GM12874 (cell line): ENCODE results near the gene SYT1.
A peak's percentile ranks its signal among the peaks of the same experiment; 100 is the strongest.

Experiments
- TF ChIP-seq, protein P1 (sequence below): IDR thresholded peaks from 2 replicates; pipeline ENCODE4 v1.5.1; 2011; ENCODE audit warnings: low read depth, mild to moderate bottlenecking, control low read depth, low read length, moderate library complexity; ENCODE audit not compliant: insufficient read depth

The SYT1 gene

DNA sequence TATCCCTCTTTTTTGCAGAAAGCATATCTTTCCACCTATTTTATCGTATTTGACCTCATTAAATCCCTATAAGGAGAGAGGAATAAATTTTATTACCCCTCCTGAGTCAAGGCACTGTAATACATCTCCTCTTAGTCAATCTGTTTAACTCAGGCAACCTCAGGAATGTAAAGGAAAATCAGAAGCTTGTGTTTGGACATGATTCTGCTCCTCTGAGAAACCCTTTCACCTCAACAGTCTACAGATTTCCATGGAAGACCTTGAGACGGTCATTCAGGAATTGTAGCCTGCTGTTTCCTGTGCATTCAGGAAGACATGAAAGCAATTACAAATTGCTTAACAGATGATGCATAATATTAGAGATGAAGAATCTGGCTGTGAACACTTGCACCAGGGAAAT is 465.4 kb downstream of the SYT1 start:
- TF ChIP-seq, protein P1, sequence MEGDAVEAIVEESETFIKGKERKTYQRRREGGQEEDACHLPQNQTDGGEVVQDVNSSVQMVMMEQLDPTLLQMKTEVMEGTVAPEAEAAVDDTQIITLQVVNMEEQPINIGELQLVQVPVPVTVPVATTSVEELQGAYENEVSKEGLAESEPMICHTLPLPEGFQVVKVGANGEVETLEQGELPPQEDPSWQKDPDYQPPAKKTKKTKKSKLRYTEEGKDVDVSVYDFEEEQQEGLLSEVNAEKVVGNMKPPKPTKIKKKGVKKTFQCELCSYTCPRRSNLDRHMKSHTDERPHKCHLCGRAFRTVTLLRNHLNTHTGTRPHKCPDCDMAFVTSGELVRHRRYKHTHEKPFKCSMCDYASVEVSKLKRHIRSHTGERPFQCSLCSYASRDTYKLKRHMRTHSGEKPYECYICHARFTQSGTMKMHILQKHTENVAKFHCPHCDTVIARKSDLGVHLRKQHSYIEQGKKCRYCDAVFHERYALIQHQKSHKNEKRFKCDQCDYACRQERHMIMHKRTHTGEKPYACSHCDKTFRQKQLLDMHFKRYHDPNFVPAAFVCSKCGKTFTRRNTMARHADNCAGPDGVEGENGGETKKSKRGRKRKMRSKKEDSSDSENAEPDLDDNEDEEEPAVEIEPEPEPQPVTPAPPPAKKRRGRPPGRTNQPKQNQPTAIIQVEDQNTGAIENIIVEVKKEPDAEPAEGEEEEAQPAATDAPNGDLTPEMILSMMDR, result no peak

GRCh38 chr12:79331870-79332269 is 467.3 kb downstream of the SYT1 start:
- TF ChIP-seq, protein P1, result no peak

GRCh38 chr12:79333144-79333543 is 468.6 kb downstream of the SYT1 start:
- TF ChIP-seq, protein P1, result no peak

- TF ChIP-seq, protein P1, result no peak
Observed at GRCh38 chr12:79337662-79338290, 473.2 kb downstream of the SYT1 start.

DNA sequence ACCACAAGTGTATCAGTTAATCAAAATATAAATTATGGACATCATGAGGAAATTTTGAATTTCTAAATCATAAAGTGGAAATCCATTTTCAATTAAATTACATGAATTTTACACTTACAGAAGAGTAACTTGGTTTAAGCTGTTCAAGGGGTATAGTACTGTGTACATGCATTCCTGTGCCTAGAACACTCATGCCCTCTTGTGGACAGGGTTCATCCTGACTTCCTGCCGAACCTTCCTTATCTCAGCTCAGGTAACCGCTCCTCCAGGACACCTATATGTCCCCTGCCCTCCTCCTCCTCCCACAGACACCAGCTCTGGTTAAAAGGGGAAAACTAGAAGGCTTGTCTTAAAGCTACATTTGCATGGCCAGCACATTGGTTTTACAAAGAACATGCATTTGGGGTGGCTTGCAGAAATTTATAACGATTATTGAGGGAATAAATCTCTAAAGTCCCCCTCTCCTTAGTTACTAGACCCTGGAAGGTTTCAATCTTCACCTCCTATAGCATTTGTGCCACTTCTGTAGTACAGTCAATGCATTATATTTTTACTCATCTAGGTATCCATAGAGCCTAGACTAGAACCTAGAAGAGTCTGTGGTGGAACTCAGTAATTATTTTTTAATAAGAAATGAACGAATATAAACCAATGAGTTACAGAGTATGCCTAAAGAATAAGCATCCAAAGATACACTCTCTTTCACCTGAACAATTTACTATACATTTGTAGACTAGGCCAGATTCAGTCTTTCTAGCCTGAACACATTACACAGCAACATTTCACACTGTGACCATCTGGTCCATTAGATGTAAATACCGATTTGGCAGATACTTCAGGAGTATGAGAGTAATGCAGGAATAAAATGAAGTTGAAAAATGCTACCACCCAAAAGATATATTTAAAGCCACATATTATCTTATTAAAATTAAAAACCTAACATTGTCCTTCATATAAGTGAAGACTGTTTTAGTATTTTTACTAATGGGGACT is 480.6 kb downstream of the SYT1 start:
- TF ChIP-seq, protein P1, result peak; percentile 64

- TF ChIP-seq, protein P1, result no peak
Observed at GRCh38 chr12:79347866-79348265, 483.3 kb downstream of the SYT1 start.

- TF ChIP-seq, protein P1, result no peak
Observed at GRCh38 chr12:79351251-79351650, 486.7 kb downstream of the SYT1 start.
